Liver (tissue), 9 donors: Measurements from ENCODE around the gene CD164. TPM values are rescaled to one million over a fixed set of nuclear protein-coding genes. Genes with fewer than 3 reads are reported as not detected.

Experiments used
- DNase-seq: peaks from one replicate; pipeline ENCODE4 v3.0.0-alpha.2; 2017; ENCODE audit warnings: low spot score
- H3K27ac ChIP-seq, 2 donors: one replicate each; pipeline ENCODE4 v1.7.0; 2013; ENCODE audit warnings: inconsistent platforms in 2 of 2, low read length in 2 of 2, control low read depth in 1 of 2, low read depth in 1 of 2, mild to moderate bottlenecking in 1 of 2
- H3K27me3 ChIP-seq, 4 donors: one replicate each; pipeline versions ENCODE4 v1.6.1 to v1.7.0; 2013; ENCODE audit warnings: low read length in 3 of 4, inconsistent platforms in 1 of 4, mild to moderate bottlenecking in 1 of 4, moderate library complexity in 1 of 4; ENCODE audit not compliant: control insufficient read depth in 4 of 4, insufficient read depth in 4 of 4
- H3K36me3 ChIP-seq, 4 donors: one replicate each; pipeline versions ENCODE4 v1.6.1 to v1.7.0; 2013; ENCODE audit warnings: low read length in 3 of 4, mild to moderate bottlenecking in 3 of 4, low read depth in 1 of 4, moderate library complexity in 1 of 4; ENCODE audit not compliant: control insufficient read depth in 4 of 4, insufficient read depth in 3 of 4
- H3K4me1 ChIP-seq, 4 donors: one replicate each; pipeline versions ENCODE4 v1.6.1 to v1.7.0; 2013; ENCODE audit warnings: low read length in 3 of 4, mild to moderate bottlenecking in 3 of 4, moderate library complexity in 1 of 4; ENCODE audit not compliant: control insufficient read depth in 4 of 4, insufficient read depth in 4 of 4
- H3K4me3 ChIP-seq, 3 donors: one replicate each; pipeline versions ENCODE4 v1.6.1 to v1.7.0; 2013; ENCODE audit warnings: low read length in 3 of 3, control low read depth in 1 of 3, low read depth in 1 of 3, mild to moderate bottlenecking in 1 of 3
- H3K9ac ChIP-seq, 2 donors: one replicate each; pipeline ENCODE4 v1.7.0; 2013; ENCODE audit warnings: low read length in 2 of 2, mild to moderate bottlenecking in 2 of 2, moderate library complexity in 2 of 2, control low read depth in 1 of 2, low read depth in 1 of 2
- H3K9me3 ChIP-seq, 4 donors: one replicate each; pipeline versions ENCODE4 v1.6.1 to v1.7.0; 2013; ENCODE audit warnings: low read length in 3 of 4; ENCODE audit not compliant: control insufficient read depth in 4 of 4
- ATF3 ChIP-seq: IDR thresholded peaks from 2 replicates; pipeline ENCODE4 v1.6.1; 2016; ENCODE audit warnings: antibody characterized with exemption
- EGR1 ChIP-seq, 2 donors: IDR thresholded peaks; 2 replicates each; pipeline ENCODE4 v1.6.1; 2016 to 2018; ENCODE audit warnings: antibody characterized with exemption in 2 of 2, low read depth in 2 of 2
- FOXA1 ChIP-seq: IDR thresholded peaks from 2 replicates; pipeline ENCODE4 v1.6.1; 2016; ENCODE audit warnings: antibody characterized with exemption
- FOXA2 ChIP-seq: IDR thresholded peaks from 2 replicates; pipeline ENCODE4 v1.6.1; 2016; ENCODE audit warnings: antibody characterized with exemption
- HNF4A ChIP-seq, 2 donors: conservative IDR thresholded peaks; 2 replicates each; pipeline ENCODE4 v1.6.1; 2016; ENCODE audit warnings: antibody characterized with exemption in 2 of 2, mild to moderate bottlenecking in 2 of 2
- HNF4G ChIP-seq: IDR thresholded peaks from 2 replicates; pipeline ENCODE4 v1.6.1; 2016; ENCODE audit warnings: antibody characterized with exemption
- JUND ChIP-seq, 2 donors: IDR thresholded peaks; 2 replicates each; pipeline ENCODE4 v1.6.1; 2016; ENCODE audit warnings: antibody characterized with exemption in 2 of 2
- MAX ChIP-seq: IDR thresholded peaks from 2 replicates; pipeline ENCODE4 v1.6.1; 2016; ENCODE audit warnings: antibody characterized with exemption
- NR2F2 ChIP-seq: IDR thresholded peaks from 2 replicates; pipeline ENCODE4 v1.6.1; 2016; ENCODE audit warnings: antibody characterized with exemption
- RAD21 ChIP-seq, 2 donors: IDR thresholded peaks; 2 replicates each; pipeline ENCODE4 v1.6.1; 2016; ENCODE audit warnings: antibody characterized with exemption in 2 of 2, mild to moderate bottlenecking in 2 of 2
- REST ChIP-seq: IDR thresholded peaks from 2 replicates; pipeline ENCODE4 v1.6.1; 2016; ENCODE audit warnings: antibody characterized with exemption, mild to moderate bottlenecking
- RXRA ChIP-seq, 2 donors: IDR thresholded peaks; 2 replicates each; pipeline ENCODE4 v1.6.1; 2017 to 2018; ENCODE audit warnings: antibody characterized with exemption in 2 of 2, mild to moderate bottlenecking in 1 of 2
- SP1 ChIP-seq: IDR thresholded peaks from 2 replicates; pipeline ENCODE4 v1.6.1; 2018; ENCODE audit warnings: antibody characterized with exemption, mild to moderate bottlenecking
- TAF1 ChIP-seq: conservative IDR thresholded peaks from 2 replicates; pipeline ENCODE4 v1.6.1; 2016; ENCODE audit warnings: antibody characterized with exemption, mild to moderate bottlenecking
- YY1 ChIP-seq: IDR thresholded peaks from 2 replicates; pipeline ENCODE4 v1.6.1; 2016; ENCODE audit warnings: antibody characterized with exemption, mild to moderate bottlenecking
- ZBTB33 ChIP-seq: IDR thresholded peaks from 2 replicates; pipeline ENCODE4 v1.6.1; 2016; ENCODE audit warnings: antibody characterized with exemption
- WGBS: extraction: QIAGEN DNeasy Blood & Tissue Kit; methylation state at CpG from one replicate; pipeline ENCODE4 v1.1.7; 2013; 5-methylcytosine and 5-hydroxymethylcytosine counted together
- polyA plus RNA-seq, 2 donors: library from polyadenylated mRNA; stranded (reverse) in 1 of 2; unstranded in 1 of 2; fragments of 200-250 nt in 1 of 2; fragments of >200 nt in 1 of 2; fragmentation: Nextera tagmentation in 1 of 2; extraction: Ambion mirVana in 1 of 2; gene quantifications; one replicate each; pipeline versions ENCODE4 v1.2.1 to v1.2.3, GENCODE V29; 2013 to 2015
- total RNA-seq, 2 donors: library from RNA; depleted of rRNA; stranded (reverse); fragments of >200 nt; gene quantifications; one replicate each; pipeline ENCODE4 v1.2.3, GENCODE V29; 2014
- TF ChIP-seq, protein P1 (sequence below): fragments of 150-350 bp; IDR thresholded peaks from 2 replicates; pipeline ENCODE4 v1.5.1; 2017; ENCODE audit warnings: improper control_type of control experiment, low read depth, low read length; ENCODE audit not compliant: missing input control
- donor health status: healthy.
- donor health status: healthy.
- donor health status: healthy.
- donor health status: healthy.
- donor health status: healthy.

The CD164 gene
- total and polyA plus RNA-seq, 4 donors = 84.5 to 218 (median 132) TPM

GRCh38 chr6:109328629-109329028, 53.6 kb downstream of the CD164 start (continued):
- TF ChIP-seq ZBTB33 = no peak
- no peak for TF ChIP-seq JUND (IDR thresholded peaks at IDR 0.05)
- no peak for TF ChIP-seq RXRA (IDR thresholded peaks at IDR 0.05)

DNA sequence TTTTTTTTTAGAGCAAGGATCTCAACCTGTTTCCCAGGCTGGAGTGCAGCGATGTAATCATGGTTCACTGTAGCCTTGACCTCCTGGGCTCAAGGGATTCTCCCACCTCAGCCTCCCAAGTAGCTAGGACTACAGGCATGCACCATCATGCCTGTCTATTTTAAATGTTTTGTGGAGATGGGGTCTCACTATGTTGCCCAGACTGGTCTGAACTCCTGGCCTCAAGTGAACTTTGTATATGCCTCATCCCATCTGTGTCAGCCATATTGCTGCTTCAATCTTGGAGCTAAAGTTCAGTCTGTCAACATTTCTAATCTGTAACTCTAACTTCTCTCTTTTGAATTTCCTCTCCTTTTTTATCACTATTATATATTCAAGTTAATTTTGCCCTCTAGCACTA, 54.3 kb downstream of the CD164 start:
- no peak overlapping the region for H3K27ac ChIP-seq
- H3K9ac ChIP-seq = no peak overlapping the region
- no peak overlapping the region for H3K4me3 ChIP-seq
- H3K27me3 ChIP-seq = no peaks in the 10 kb centered on the region
- no peak for DNase-seq
- WGBS = 95% methylated on average over 1 of the region's 1 CpG
- H3K9me3 ChIP-seq = no peaks in the 10 kb centered on the region
- TF ChIP-seq HNF4A (conservative IDR thresholded peaks at IDR 0.05) (no peak), RXRA (IDR thresholded peaks at IDR 0.05) (no peak), JUND (IDR thresholded peaks at IDR 0.05) (no peak), TAF1 (no peak), YY1 (no peak), MAX (no peak), REST (no peak), SP1 (no peak), RAD21 (IDR thresholded peaks at IDR 0.05) (no peak), HNF4G (no peak), EGR1 (IDR thresholded peaks at IDR 0.05; ENCODE audit: low read depth in 2 of 2) (no peak), ATF3 (no peak), NR2F2 (no peak), FOXA2 (no peak), FOXA1 (no peak), ZBTB33 (no peak)
- TF ChIP-seq, protein P1, sequence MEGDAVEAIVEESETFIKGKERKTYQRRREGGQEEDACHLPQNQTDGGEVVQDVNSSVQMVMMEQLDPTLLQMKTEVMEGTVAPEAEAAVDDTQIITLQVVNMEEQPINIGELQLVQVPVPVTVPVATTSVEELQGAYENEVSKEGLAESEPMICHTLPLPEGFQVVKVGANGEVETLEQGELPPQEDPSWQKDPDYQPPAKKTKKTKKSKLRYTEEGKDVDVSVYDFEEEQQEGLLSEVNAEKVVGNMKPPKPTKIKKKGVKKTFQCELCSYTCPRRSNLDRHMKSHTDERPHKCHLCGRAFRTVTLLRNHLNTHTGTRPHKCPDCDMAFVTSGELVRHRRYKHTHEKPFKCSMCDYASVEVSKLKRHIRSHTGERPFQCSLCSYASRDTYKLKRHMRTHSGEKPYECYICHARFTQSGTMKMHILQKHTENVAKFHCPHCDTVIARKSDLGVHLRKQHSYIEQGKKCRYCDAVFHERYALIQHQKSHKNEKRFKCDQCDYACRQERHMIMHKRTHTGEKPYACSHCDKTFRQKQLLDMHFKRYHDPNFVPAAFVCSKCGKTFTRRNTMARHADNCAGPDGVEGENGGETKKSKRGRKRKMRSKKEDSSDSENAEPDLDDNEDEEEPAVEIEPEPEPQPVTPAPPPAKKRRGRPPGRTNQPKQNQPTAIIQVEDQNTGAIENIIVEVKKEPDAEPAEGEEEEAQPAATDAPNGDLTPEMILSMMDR = no peak
- H3K4me1 ChIP-seq = no peaks in the 10 kb centered on the region
- no peaks in the 10 kb centered on the region for H3K36me3 ChIP-seq
